ENCODE results near the gene MGRN1.

MGRN1 gene

GRCh38 chr16:4686497-4687210 is 62.0 kb downstream of the MGRN1 start:
- no peak for TF ChIP-seq CTCF (IDR thresholded peaks at IDR 0.05; ENCODE audit: control insufficient read depth, insufficient read depth, low read depth, low read length, missing control alignments)
- no peak overlapping the region for H3K4me3 ChIP-seq (ENCODE audit: control insufficient read depth, low read depth, low read length)
- DNase-seq (ENCODE audit: low read depth): no peak

GRCh38 chr16:4687416-4687815 is 62.8 kb downstream of the MGRN1 start:
- no peak for TF ChIP-seq CTCF (IDR thresholded peaks at IDR 0.05; ENCODE audit: control insufficient read depth, insufficient read depth, low read depth, low read length, missing control alignments)
- DNase-seq (ENCODE audit: low read depth): no peak
- no peak overlapping the region for H3K4me3 ChIP-seq (ENCODE audit: control insufficient read depth, low read depth, low read length)

GRCh38 chr16:4687946-4688673 is 63.5 kb downstream of the MGRN1 start:
- DNase-seq (ENCODE audit: low read depth): no peak
- TF ChIP-seq CTCF (IDR thresholded peaks at IDR 0.05; ENCODE audit: control insufficient read depth, insufficient read depth, low read depth, low read length, missing control alignments): no peak
- no peak overlapping the region for H3K4me3 ChIP-seq (ENCODE audit: control insufficient read depth, low read depth, low read length)

- no peak overlapping the region for H3K4me3 ChIP-seq (ENCODE audit: control insufficient read depth, low read depth, low read length)
- no peak for DNase-seq (ENCODE audit: low read depth)
- TF ChIP-seq CTCF (IDR thresholded peaks at IDR 0.05; ENCODE audit: control insufficient read depth, insufficient read depth, low read depth, low read length, missing control alignments): no peak
These were observed 64.0 kb downstream of the MGRN1 start for GRCh38 chr16:4688674-4689045.

GRCh38 chr16:4689091-4689671 is 64.6 kb downstream of the MGRN1 start:
- no peak for TF ChIP-seq CTCF (IDR thresholded peaks at IDR 0.05; ENCODE audit: control insufficient read depth, insufficient read depth, low read depth, low read length, missing control alignments)
- no peak for DNase-seq (ENCODE audit: low read depth)

GRCh38 chr16:4689864-4690704 is 65.5 kb downstream of the MGRN1 start:
- TF ChIP-seq CTCF (IDR thresholded peaks at IDR 0.05; ENCODE audit: control insufficient read depth, insufficient read depth, low read depth, low read length, missing control alignments): no peak
- no peak for DNase-seq (ENCODE audit: low read depth)
- H3K4me3 ChIP-seq (ENCODE audit: control insufficient read depth, low read depth, low read length): no peak overlapping the region

More at GRCh38 chr16:4689091-4689671, 64.6 kb downstream of the MGRN1 start:
- H3K4me3 ChIP-seq (ENCODE audit: control insufficient read depth, low read depth, low read length): no peak overlapping the region
